Skeletal muscle tissue (tissue), 4 donors: ENCODE data around the gene GLI3. TPM values are rescaled to one million over a fixed set of nuclear protein-coding genes. Genes with fewer than 3 reads are reported as not detected.

Experiments
- H3K27ac ChIP-seq: one replicate; pipeline ENCODE4 v1.7.0; 2013; ENCODE audit warnings: mild to moderate bottlenecking, low read depth, low read length, inconsistent platforms
- H3K27me3 ChIP-seq, 3 donors: one replicate each; pipeline ENCODE4 v1.7.0; 2013; ENCODE audit warnings: low read length in 3 of 3; ENCODE audit not compliant: control insufficient read depth in 3 of 3, insufficient read depth in 3 of 3
- H3K36me3 ChIP-seq, 3 donors: one replicate each; pipeline ENCODE4 v1.7.0; 2013; ENCODE audit warnings: low read length in 3 of 3; ENCODE audit not compliant: control insufficient read depth in 3 of 3, insufficient read depth in 3 of 3
- H3K4me1 ChIP-seq, 3 donors: one replicate each; pipeline ENCODE4 v1.7.0; 2013; ENCODE audit warnings: low read length in 3 of 3, mild to moderate bottlenecking in 3 of 3; ENCODE audit not compliant: control insufficient read depth in 3 of 3, insufficient read depth in 3 of 3
- H3K4me3 ChIP-seq, 3 donors: one replicate each; pipeline ENCODE4 v1.7.0; 2013; ENCODE audit warnings: low read length in 3 of 3
- H3K9ac ChIP-seq, 3 donors: one replicate each; pipeline ENCODE4 v1.7.0; 2013; ENCODE audit warnings: low read length in 3 of 3, mild to moderate bottlenecking in 3 of 3, moderate library complexity in 2 of 3, low read depth in 1 of 3
- H3K9me3 ChIP-seq, 3 donors: one replicate each; pipeline ENCODE4 v1.7.0; 2013; ENCODE audit warnings: low read length in 3 of 3; ENCODE audit not compliant: control insufficient read depth in 3 of 3
- total RNA-seq: library from RNA; depleted of rRNA; stranded (reverse); fragments of >200 nt; gene quantifications from one replicate; pipeline ENCODE4 v1.2.3, GENCODE V29; 2014
- donor health status: Osteomylitis.

GLI3 gene
- total RNA-seq, 1 donor from 2014 or later, result 13.6 TPM

DNA sequence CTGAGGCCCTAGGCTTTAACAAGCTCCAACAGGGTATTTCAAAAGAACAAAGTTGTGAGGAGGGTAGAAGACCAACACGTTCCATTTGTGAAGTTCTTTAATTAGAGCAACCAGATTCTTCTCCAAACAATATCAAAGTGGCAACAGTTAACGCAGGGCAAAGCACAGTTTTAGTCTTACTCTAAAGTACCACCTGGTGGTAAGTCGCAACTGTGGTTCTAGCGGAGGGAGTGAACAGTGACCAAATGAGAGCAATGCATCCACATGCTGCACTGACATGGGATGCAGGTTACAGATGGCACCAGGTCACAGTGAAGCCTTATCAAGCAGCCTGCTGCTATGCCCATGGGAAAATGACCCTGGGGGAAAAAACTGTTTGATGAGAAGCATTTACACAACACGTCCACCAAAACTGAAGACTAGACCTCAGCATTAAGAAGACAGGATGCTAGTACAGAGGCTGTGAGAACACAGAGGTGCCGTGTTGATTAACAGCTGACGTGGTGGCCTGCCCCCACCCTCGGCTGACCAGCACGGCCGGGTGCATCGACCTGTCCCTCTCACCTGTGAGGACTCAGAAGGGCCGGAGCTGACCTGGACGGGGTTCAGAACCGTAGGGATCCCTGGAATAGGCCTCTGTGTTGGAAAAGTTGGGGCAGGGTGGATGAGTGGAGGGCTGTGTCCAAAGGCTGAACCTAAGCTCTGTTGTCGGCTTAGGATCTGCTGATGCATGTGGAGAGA lies 211.2 kb downstream of the GLI3 start:
- no peaks in the 10 kb centered on the region for H3K9me3 ChIP-seq
- no peak overlapping the region for H3K4me3 ChIP-seq
- H3K4me1 ChIP-seq, result no peaks in the 10 kb centered on the region
- no peak overlapping the region for H3K9ac ChIP-seq
- H3K36me3 ChIP-seq, result peaks cover 0 to 14% (median 3%) of the 10 kb centered on the region in 3 donors
- H3K27me3 ChIP-seq, result no peaks in the 10 kb centered on the region
- H3K27ac ChIP-seq, result no peak overlapping the region

DNA sequence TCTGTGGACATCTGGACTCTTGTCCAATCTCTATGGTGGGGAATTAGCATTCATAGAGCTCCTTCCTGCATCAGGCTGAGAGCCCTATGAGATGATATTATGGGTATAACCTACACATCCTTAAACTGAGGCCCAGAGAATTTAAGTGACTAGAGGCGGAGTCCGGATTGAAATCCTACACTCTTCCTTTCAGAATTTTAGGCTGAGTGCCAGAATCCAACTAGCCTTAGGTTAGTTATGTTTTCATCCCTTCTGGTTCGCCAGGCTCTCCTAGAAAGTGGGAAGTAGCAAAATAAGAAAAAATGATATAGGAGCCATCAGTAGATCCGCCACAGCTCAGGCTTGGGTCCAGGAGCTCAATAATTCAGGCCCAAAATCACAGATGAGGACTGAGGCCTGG lies 212.5 kb downstream of the GLI3 start:
- Histone ChIP-seq H3K27ac (no peak overlapping the region), H3K9ac (no peak overlapping the region), H3K4me3 (no peak overlapping the region), H3K4me1 (no peaks in the 10 kb centered on the region), H3K36me3 (peaks cover 0 to 14% (median 3%) of the 10 kb centered on the region in 3 donors), H3K9me3 (no peaks in the 10 kb centered on the region), H3K27me3 (no peaks in the 10 kb centered on the region)

DNA sequence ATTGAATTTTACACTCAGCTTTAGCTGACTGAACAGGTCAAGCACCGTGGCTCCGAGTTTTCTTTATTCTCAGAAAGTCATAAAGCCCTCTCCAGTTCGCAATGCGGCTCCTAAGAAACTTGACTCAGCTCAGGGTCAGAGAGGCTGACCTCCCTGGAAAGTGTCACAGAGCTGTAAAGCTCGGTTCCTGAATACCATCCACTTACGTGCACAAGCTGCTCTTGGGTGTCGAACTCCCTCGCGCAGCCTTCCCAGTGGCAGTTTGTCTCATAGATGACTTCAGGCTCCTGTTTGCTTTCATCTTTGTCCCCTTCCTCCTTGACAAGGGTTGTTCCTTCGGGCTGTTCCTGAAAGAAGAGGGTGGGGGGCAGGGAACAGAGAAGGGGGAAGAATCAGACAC lies 213.7 kb downstream of the GLI3 start:
- H3K36me3 ChIP-seq, result peaks cover 0 to 14% (median 3%) of the 10 kb centered on the region in 3 donors
- no peaks in the 10 kb centered on the region for H3K27me3 ChIP-seq
- no peak overlapping the region for H3K27ac ChIP-seq
- H3K9me3 ChIP-seq, result no peaks in the 10 kb centered on the region
- no peaks in the 10 kb centered on the region for H3K4me1 ChIP-seq
- no peak overlapping the region for H3K4me3 ChIP-seq
- H3K9ac ChIP-seq, result no peak overlapping the region

DNA sequence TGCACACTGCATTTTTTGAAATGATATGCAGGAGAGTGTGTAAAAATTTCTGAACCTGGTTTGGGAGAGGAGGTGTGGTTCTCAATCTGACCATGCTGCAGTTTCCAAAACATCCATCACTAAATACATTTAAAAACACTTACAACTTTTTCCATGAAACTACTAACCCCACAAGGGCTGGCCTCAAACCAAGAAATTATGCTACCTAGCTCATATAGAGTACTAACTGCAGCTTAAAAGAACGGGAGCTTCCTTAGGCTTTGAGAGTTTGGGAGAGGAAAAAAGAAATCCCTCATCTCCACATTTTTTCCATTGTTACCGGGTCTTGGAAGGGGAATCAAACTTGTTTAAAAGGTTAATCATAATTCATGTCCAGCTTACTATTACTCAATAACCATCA lies 214.2 kb downstream of the GLI3 start:
- no peak overlapping the region for H3K4me3 ChIP-seq
- no peaks in the 10 kb centered on the region for H3K4me1 ChIP-seq
- peaks cover 0 to 14% (median 3%) of the 10 kb centered on the region in 3 donors for H3K36me3 ChIP-seq
- no peak overlapping the region for H3K9ac ChIP-seq
- no peaks in the 10 kb centered on the region for H3K9me3 ChIP-seq
- no peaks in the 10 kb centered on the region for H3K27me3 ChIP-seq
- H3K27ac ChIP-seq, result no peak overlapping the region

DNA sequence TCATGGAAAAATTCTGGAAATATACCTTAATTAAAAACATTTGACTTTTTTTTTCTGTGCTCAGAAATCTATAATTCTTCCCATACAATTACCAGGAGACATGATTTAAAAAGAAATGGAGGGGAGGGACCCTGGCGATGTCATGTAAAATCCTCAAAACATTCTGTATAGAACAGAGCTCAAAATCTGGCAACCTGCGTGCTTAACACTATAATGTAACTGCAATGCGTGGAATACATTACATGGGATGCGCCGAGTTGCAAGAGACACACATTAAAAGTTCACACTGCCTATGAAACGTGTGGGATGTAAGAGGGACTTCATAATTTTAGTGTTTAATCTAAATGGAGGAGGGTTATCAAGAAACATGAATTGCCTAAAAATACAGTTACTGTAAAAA lies 215.0 kb downstream of the GLI3 start:
- Histone ChIP-seq H3K9me3 (no peaks in the 10 kb centered on the region), H3K27me3 (no peaks in the 10 kb centered on the region), H3K4me3 (no peak overlapping the region), H3K27ac (no peak overlapping the region), H3K4me1 (no peaks in the 10 kb centered on the region), H3K9ac (no peak overlapping the region), H3K36me3 (peaks cover 0 to 14% (median 3%) of the 10 kb centered on the region in 3 donors)

DNA sequence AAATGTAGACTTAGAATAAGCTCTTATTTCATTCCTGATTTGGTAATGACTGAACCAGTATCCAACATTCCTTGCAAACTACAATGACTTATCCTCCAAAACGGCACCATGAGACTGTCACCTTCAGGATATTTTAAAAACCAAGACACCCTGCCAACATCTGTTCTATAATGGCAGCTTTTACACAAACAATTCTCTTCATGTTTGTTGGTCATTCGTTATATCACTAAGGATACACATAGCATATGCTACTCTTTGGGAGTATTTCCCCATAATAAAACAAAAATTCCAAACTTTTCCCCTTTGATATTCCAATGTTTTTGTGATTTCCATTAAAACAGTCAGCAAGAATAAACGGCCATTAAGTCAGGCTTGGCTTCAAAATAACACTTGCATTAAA lies 215.4 kb downstream of the GLI3 start:
- Histone ChIP-seq H3K4me1 (no peaks in the 10 kb centered on the region), H3K36me3 (peaks cover 0 to 14% (median 3%) of the 10 kb centered on the region in 3 donors), H3K4me3 (no peak overlapping the region), H3K27me3 (no peaks in the 10 kb centered on the region), H3K27ac (no peak overlapping the region), H3K9me3 (no peaks in the 10 kb centered on the region), H3K9ac (no peak overlapping the region)

DNA sequence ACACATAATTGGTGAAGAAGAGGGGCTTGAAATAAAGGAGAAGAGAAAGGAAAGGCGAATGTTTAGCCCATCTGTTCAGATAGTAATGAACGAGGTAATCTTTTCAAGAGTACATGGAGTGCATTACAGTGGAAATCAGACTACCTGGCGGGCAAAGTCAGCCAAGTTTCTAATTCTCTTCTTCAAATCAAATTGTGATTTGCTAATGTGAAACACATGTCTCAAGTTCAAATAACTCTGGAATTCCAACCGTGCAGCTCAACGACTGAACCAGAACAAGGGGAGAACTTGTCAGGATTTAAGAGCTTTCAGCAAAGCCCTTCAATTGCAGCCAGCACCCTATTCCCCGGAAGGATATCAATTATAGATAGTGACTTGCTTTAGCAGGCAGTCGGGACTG lies 216.9 kb downstream of the GLI3 start:
- H3K4me1 ChIP-seq, result no peaks in the 10 kb centered on the region
- no peak overlapping the region for H3K27ac ChIP-seq
- H3K27me3 ChIP-seq, result no peaks in the 10 kb centered on the region

DNA sequence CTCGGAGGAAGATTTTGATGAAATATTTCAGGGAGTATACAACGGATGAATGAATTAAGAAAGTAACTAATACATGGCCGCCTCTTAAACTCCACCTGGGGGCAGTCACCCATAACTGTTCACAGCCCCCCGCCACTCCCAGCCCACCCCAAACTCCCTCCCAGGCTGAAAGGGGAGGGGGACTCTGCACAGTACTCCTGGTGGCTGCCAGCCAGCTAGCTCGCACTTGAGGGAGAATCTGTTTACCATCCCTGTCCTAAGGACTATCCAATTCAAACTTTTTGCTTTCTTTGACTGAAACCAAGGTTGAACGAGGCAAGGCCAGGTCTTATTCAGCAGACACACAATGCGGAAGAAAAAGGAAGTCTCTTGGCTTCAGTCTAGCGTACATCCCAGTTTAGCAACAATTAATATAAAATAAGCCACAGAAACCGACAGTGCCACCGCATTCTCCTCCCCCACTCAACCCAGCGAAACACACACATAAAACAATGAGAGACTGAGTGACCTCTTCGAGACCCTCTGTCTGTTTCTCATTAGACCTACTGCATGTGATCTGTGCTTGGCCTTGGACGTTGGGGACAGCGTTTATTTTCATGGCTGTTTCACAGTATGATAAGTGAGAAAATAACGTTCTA lies 219.5 kb downstream of the GLI3 start:
- H3K27ac ChIP-seq, result no peak overlapping the region
- H3K9me3 ChIP-seq, result peaks cover 0 to 3% (median 2%) of the 10 kb centered on the region in 3 donors
- H3K27me3 ChIP-seq, result no peaks in the 10 kb centered on the region
- peaks cover 0 to under 1% (median 0%) of the 10 kb centered on the region in 3 donors for H3K36me3 ChIP-seq
- H3K4me1 ChIP-seq, result no peaks in the 10 kb centered on the region
- no peak overlapping the region for H3K4me3 ChIP-seq
- H3K9ac ChIP-seq, result no peak overlapping the region

More for the DNA sequence above, 216.9 kb downstream of the GLI3 start:
- peaks cover 0 to 7% (median 3%) of the 10 kb centered on the region in 3 donors for H3K36me3 ChIP-seq
- H3K9me3 ChIP-seq, result no peaks in the 10 kb centered on the region
- H3K9ac ChIP-seq, result no peak overlapping the region
- no peak overlapping the region for H3K4me3 ChIP-seq

DNA sequence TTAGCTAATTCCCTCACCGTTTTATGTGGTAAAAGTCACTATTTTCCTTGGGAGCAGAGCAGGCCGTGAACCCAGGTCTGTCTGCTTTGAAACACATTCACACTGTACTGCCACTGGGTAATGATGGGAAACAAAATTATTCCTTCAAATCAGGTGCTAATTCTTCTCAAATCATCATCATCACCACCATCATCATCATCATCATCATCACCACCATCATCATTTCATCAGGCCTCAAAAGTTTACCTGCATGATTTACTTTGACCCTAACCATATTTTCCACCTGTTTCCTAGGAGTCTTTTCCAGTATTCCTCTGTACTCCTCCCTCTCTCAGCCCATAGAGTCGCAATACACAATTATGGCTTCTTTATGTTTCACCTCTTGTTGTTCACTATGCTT lies 220.5 kb downstream of the GLI3 start:
- H3K36me3 ChIP-seq, result no peaks in the 10 kb centered on the region
- H3K4me1 ChIP-seq, result no peaks in the 10 kb centered on the region
- no peak overlapping the region for H3K9ac ChIP-seq
- no peaks in the 10 kb centered on the region for H3K27me3 ChIP-seq
- peaks cover 0 to 3% (median 2%) of the 10 kb centered on the region in 3 donors for H3K9me3 ChIP-seq
- no peak overlapping the region for H3K4me3 ChIP-seq
- H3K27ac ChIP-seq, result no peak overlapping the region
